HT1080 (cell line): Measurements from ENCODE around the gene HMCN1. TPM values are rescaled to one million over a fixed set of nuclear protein-coding genes. Genes with fewer than 3 reads are reported as not detected.

Source experiments
- DNase-seq: peaks from one replicate; pipeline ENCODE4 v3.0.0-alpha.2; 2015; ENCODE audit warnings: low read depth
- total RNA-seq: library from RNA; depleted of rRNA; stranded (reverse); fragments of >200 nt; shearing (Covaris generic); gene quantifications from 2 replicates; pipeline ENCODE4 v1.2.3, GENCODE V29; 2014

The HMCN1 gene
- total RNA-seq, 1 experiment from 2014 or later, result 0.21 TPM

- no peak for DNase-seq
These were observed 490.9 kb downstream of the HMCN1 start for GRCh38 chr1:186225096-186225495.

- DNase-seq, result no peak
These were observed 494.6 kb downstream of the HMCN1 start for GRCh38 chr1:186228749-186229148.

GRCh38 chr1:186231861-186232436 is 497.8 kb downstream of the HMCN1 start:
- no peak for DNase-seq

GRCh38 chr1:186234976-186235686 is 500.9 kb downstream of the HMCN1 start:
- DNase-seq, result no peak

- no peak for DNase-seq
These were observed 501.5 kb downstream of the HMCN1 start for GRCh38 chr1:186235696-186236095.

- peak; percentile 96 for DNase-seq
These were observed 502.7 kb downstream of the HMCN1 start for GRCh38 chr1:186236921-186237320.

- DNase-seq, result no peak
These were observed 505.0 kb downstream of the HMCN1 start for GRCh38 chr1:186239171-186239570.

GRCh38 chr1:186240436-186240835 is 506.2 kb downstream of the HMCN1 start:
- no peak for DNase-seq
